Left ventricle myocardium inferior (tissue), 1 donor: Measurements from ENCODE around the gene MRPL30. TPM values are rescaled to one million over a fixed set of nuclear protein-coding genes. Genes with fewer than 3 reads are reported as not detected.

ENCODE experiments used
- DNase-seq: peaks from one replicate; pipeline ENCODE4 v3.0.0-alpha.2; 2020
- H3K27ac ChIP-seq: fragments of 200-600 bp; replicated peaks from 2 replicates; pipeline ENCODE4 v1.8.0; 2021
- H3K27me3 ChIP-seq: fragments of 200-600 bp; 2 replicates; pipeline ENCODE4 v1.8.0; 2021; ENCODE audit warnings: low read depth
- H3K36me3 ChIP-seq: fragments of 200-600 bp; 2 replicates; pipeline ENCODE4 v1.8.0; 2021
- H3K4me1 ChIP-seq: fragments of 200-600 bp; 2 replicates; pipeline ENCODE4 v1.8.0; 2021
- H3K4me3 ChIP-seq: fragments of 200-600 bp; 2 replicates; pipeline ENCODE4 v1.8.0; 2021; ENCODE audit warnings: mild to moderate bottlenecking, moderate library complexity
- H3K9me3 ChIP-seq: fragments of 200-600 bp; replicated peaks from 2 replicates; pipeline ENCODE4 v1.8.0; 2021
- intact Hi-C: fragments of 100-400 bp; cut with micrococcal nuclease; formaldehyde crosslinking; loops from one replicate; pipeline ENCODE4 v1.11.0; 2022
- total RNA-seq: library from RNA; stranded (reverse); fragmentation: NEBNext Ultra II Directional; extraction: Animal tissue kit (Norgen Biotek cat#: 25700); gene quantifications from one replicate; pipeline ENCODE4 v1.2.1, GENCODE V29; 2021
- TF ChIP-seq, protein P1 (sequence below): fragments of 200-600 bp; IDR thresholded peaks from 2 replicates; pipeline ENCODE4 v1.8.0; 2021; ENCODE audit warnings: antibody characterized with exemption, mild to moderate bottlenecking, borderline replicate concordance
- donor health status: DM: no; HTN: yes; CAD: no; lungs with severe emphysema.

MRPL30 gene
- total RNA-seq, 1 donor from 2014 or later: 34.8 TPM

GRCh38 chr2:99240431-99240830 is 59.4 kb downstream of the MRPL30 start:
- no peak overlapping the region for H3K4me3 ChIP-seq
- no peaks in the 10 kb centered on the region for H3K4me1 ChIP-seq
- no peak overlapping the region for H3K27ac ChIP-seq
- TF ChIP-seq, protein P1, sequence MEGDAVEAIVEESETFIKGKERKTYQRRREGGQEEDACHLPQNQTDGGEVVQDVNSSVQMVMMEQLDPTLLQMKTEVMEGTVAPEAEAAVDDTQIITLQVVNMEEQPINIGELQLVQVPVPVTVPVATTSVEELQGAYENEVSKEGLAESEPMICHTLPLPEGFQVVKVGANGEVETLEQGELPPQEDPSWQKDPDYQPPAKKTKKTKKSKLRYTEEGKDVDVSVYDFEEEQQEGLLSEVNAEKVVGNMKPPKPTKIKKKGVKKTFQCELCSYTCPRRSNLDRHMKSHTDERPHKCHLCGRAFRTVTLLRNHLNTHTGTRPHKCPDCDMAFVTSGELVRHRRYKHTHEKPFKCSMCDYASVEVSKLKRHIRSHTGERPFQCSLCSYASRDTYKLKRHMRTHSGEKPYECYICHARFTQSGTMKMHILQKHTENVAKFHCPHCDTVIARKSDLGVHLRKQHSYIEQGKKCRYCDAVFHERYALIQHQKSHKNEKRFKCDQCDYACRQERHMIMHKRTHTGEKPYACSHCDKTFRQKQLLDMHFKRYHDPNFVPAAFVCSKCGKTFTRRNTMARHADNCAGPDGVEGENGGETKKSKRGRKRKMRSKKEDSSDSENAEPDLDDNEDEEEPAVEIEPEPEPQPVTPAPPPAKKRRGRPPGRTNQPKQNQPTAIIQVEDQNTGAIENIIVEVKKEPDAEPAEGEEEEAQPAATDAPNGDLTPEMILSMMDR: no peak
- no peaks in the 10 kb centered on the region for H3K36me3 ChIP-seq
- peaks cover 2% of the 10 kb centered on the region for H3K9me3 ChIP-seq
- DNase-seq: no peak
- H3K27me3 ChIP-seq: no peaks in the 10 kb centered on the region
- intact Hi-C loops: no loop called here

DNA sequence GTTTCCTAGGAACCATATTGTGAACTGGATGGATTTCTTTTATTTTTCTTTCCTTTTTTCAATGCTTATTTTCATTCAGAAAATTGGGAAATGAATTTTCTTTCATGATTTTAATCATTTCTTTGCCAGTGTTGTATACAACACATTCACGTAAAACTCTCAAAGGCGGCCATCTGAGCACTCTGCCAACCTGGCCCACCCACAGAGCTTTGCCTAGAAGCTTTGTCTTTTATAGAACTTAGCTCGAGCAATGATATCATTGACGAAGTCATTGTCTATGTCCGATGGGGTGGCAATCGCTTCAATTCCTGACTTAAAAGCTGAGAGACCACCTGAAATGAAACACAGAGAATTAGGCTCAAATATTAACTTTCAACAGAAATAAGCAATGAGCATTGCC is 61.2 kb downstream of the MRPL30 start:
- Histone ChIP-seq H3K4me1 (no peaks in the 10 kb centered on the region), H3K9me3 (no peaks in the 10 kb centered on the region), H3K4me3 (no peak overlapping the region), H3K27ac (no peak overlapping the region), H3K36me3 (peaks cover 6% of the 10 kb centered on the region), H3K27me3 (no peaks in the 10 kb centered on the region)
- no peak for DNase-seq
- intact Hi-C loops: no loop called here
- TF ChIP-seq, protein P1: no peak

Other genes with a start within 250 kb of the MRPL30 start
- 3.0 TPM for gene CRACDL, start 245.0 kb upstream of the MRPL30 start, total RNA-seq
- gene C2orf15, start 39.5 kb upstream of the MRPL30 start, total RNA-seq: not detected
- gene TSGA10, start 26.2 kb upstream of the MRPL30 start, total RNA-seq: 3.1 TPM
- gene LIPT1, start 26.2 kb upstream of the MRPL30 start, total RNA-seq: 7.9 TPM
- 16.0 TPM for gene MITD1, start 126 bp upstream of the MRPL30 start, total RNA-seq
- not detected for gene LYG2, start 74.5 kb downstream of the MRPL30 start, total RNA-seq
- 0.58 TPM for gene LYG1, start 120.0 kb downstream of the MRPL30 start, total RNA-seq
- gene TXNDC9, start 155.1 kb downstream of the MRPL30 start, total RNA-seq: 20.6 TPM
- gene EIF5B, start 156.2 kb downstream of the MRPL30 start, total RNA-seq: 87.0 TPM